GM08714 (cell line): ENCODE data around the gene COBL.

Experiments
- H3K4me3 ChIP-seq: fragments of 200-500 bp; sonication (Bioruptor generic); 2 replicates; pipeline ENCODE4 v1.5.1; 2014; ENCODE audit warnings: mild to moderate bottlenecking, low read length, inconsistent platforms
- ZNF274 ChIP-seq: IDR thresholded peaks from 2 replicates; pipeline ENCODE4 v1.6.1; 2012; ENCODE audit warnings: mild to moderate bottlenecking, low read depth, low read length

Gene COBL

GRCh38 chr7:51286401-51286800, 30.2 kb downstream of the COBL start:
- no peak overlapping the region for H3K4me3 ChIP-seq
- TF ChIP-seq ZNF274, result no peak

- no peak overlapping the region for H3K4me3 ChIP-seq
- no peak for TF ChIP-seq ZNF274
Measured at GRCh38 chr7:51280156-51280555, 36.5 kb downstream of the COBL start.

GRCh38 chr7:51279391-51280023, 37.1 kb downstream of the COBL start:
- TF ChIP-seq ZNF274, result no peak

GRCh38 chr7:51278797-51279196, 37.8 kb downstream of the COBL start:
- no peak for TF ChIP-seq ZNF274
- no peak overlapping the region for H3K4me3 ChIP-seq

More at GRCh38 chr7:51279391-51280023, 37.1 kb downstream of the COBL start:
- no peak overlapping the region for H3K4me3 ChIP-seq

GRCh38 chr7:51276967-51277366, 39.6 kb downstream of the COBL start:
- no peak for TF ChIP-seq ZNF274
- H3K4me3 ChIP-seq, result no peak overlapping the region

- no peak for TF ChIP-seq ZNF274
Measured at GRCh38 chr7:51276091-51276605, 40.5 kb downstream of the COBL start.

GRCh38 chr7:51275532-51275931, 41.1 kb downstream of the COBL start:
- no peak overlapping the region for H3K4me3 ChIP-seq
- TF ChIP-seq ZNF274, result no peak

More at GRCh38 chr7:51276091-51276605, 40.5 kb downstream of the COBL start:
- no peak overlapping the region for H3K4me3 ChIP-seq

GRCh38 chr7:51274955-51275354, 41.7 kb downstream of the COBL start:
- no peak overlapping the region for H3K4me3 ChIP-seq
- no peak for TF ChIP-seq ZNF274

GRCh38 chr7:51274001-51274400, 42.6 kb downstream of the COBL start:
- H3K4me3 ChIP-seq, result no peak overlapping the region
- no peak for TF ChIP-seq ZNF274

GRCh38 chr7:51273360-51273759, 43.2 kb downstream of the COBL start:
- no peak for TF ChIP-seq ZNF274
- H3K4me3 ChIP-seq, result no peak overlapping the region

- no peak overlapping the region for H3K4me3 ChIP-seq
- no peak for TF ChIP-seq ZNF274
Measured at GRCh38 chr7:51270965-51271364, 45.6 kb downstream of the COBL start.

GRCh38 chr7:51269911-51270310, 46.7 kb downstream of the COBL start:
- no peak for TF ChIP-seq ZNF274
- no peak overlapping the region for H3K4me3 ChIP-seq

- H3K4me3 ChIP-seq, result no peak overlapping the region
- TF ChIP-seq ZNF274, result no peak
Measured at GRCh38 chr7:51269321-51269720, 47.3 kb downstream of the COBL start.

GRCh38 chr7:51268859-51269258, 47.8 kb downstream of the COBL start:
- H3K4me3 ChIP-seq, result no peak overlapping the region
- TF ChIP-seq ZNF274, result no peak

- no peak overlapping the region for H3K4me3 ChIP-seq
- TF ChIP-seq ZNF274, result no peak
Measured at GRCh38 chr7:51267169-51267568, 49.4 kb downstream of the COBL start.

- no peak for TF ChIP-seq ZNF274
- no peak overlapping the region for H3K4me3 ChIP-seq
Measured at GRCh38 chr7:51265066-51265907, 51.3 kb downstream of the COBL start.
